Activated T-cell treated with anti-CD3 and anti-CD28 coated beads, Interleukin-2, amount 50 U/mL, for 72 hours (primary cell): Measurements from ENCODE around the gene CTNNA3. TPM values are rescaled to one million over a fixed set of nuclear protein-coding genes. Genes with fewer than 3 reads are reported as not detected.
"Not testable (repeated sequence)": the region's sequence is repeated elsewhere in the genome, so short reads cannot be mapped to it uniquely, and the experiment has no call there.

Experiments used
- ATAC-seq, 2 donors: fragments of 150-1000 bp; cut with Tn5 transposase; replicated peaks in 1 of 2; 2 replicates each; pipeline ENCODE4 v1.10.0; 2021; ENCODE audit warnings: moderate library complexity in 2 of 2, mild to moderate bottlenecking in 1 of 2
- DNase-seq, 2 donors: peaks; one replicate each; pipeline ENCODE4 v3.0.0; 2021 to 2022; ENCODE audit warnings: mixed read lengths in 1 of 2
- H3K27ac Mint-ChIP-seq: one replicate; pipeline ENCODE4 v1.8.0; 2022; ENCODE audit warnings: mild to moderate bottlenecking, moderate library complexity, mixed read lengths
- H3K27me3 Mint-ChIP-seq: one replicate; pipeline ENCODE4 v1.8.0; 2022; ENCODE audit warnings: low read depth, mixed read lengths
- H3K36me3 Mint-ChIP-seq, 2 donors: one replicate each; pipeline ENCODE4 v1.8.0; 2022; ENCODE audit warnings: mixed read lengths in 2 of 2, mild to moderate bottlenecking in 1 of 2; ENCODE audit not compliant: insufficient read depth in 2 of 2
- H3K4me1 Mint-ChIP-seq: one replicate; pipeline ENCODE4 v1.8.0; 2022; ENCODE audit warnings: low read depth, mixed read lengths
- H3K4me3 Mint-ChIP-seq, 2 donors: one replicate each; pipeline ENCODE4 v1.8.0; 2022; ENCODE audit warnings: mild to moderate bottlenecking in 2 of 2, mixed read lengths in 2 of 2, moderate library complexity in 2 of 2
- H3K9me3 Mint-ChIP-seq, 2 donors: one replicate each; pipeline ENCODE4 v1.8.0; 2022; ENCODE audit warnings: mixed read lengths in 2 of 2
- total RNA-seq, 2 donors: library from RNA; stranded (reverse); gene quantifications; one replicate each; pipeline ENCODE4 v1.2.3, GENCODE V29; 2022

CTNNA3 gene
- total RNA-seq, 2 donors from 2014 or later = 0.25 to 0.74 TPM

GRCh38 chr10:67558311-67558710, 137.7 kb downstream of the CTNNA3 start:
- ATAC-seq, DNase-seq, H3K9me3 Mint-ChIP-seq, H3K4me1 Mint-ChIP-seq, H3K4me3 Mint-ChIP-seq, H3K27ac Mint-ChIP-seq, H3K36me3 Mint-ChIP-seq, H3K27me3 Mint-ChIP-seq: not testable (repeated sequence)

- no peak for ATAC-seq
- peaks cover 2 to 8% of the 10 kb centered on the region in 2 donors for H3K9me3 Mint-ChIP-seq
- H3K36me3 Mint-ChIP-seq = peaks cover 0 to 2% of the 10 kb centered on the region in 2 donors
- DNase-seq = no peak
- no peak overlapping the region for H3K27ac Mint-ChIP-seq
- no peaks in the 10 kb centered on the region for H3K4me1 Mint-ChIP-seq
- H3K4me3 Mint-ChIP-seq = no peak overlapping the region
- H3K27me3 Mint-ChIP-seq = no peaks in the 10 kb centered on the region
Observed at GRCh38 chr10:67553254-67553653, 142.7 kb downstream of the CTNNA3 start.

- Mint-ChIP-seq H3K4me1 (no peaks in the 10 kb centered on the region), H3K9me3 (peaks cover 0 to 8% of the 10 kb centered on the region in 2 donors), H3K36me3 (peaks cover 0 to 2% of the 10 kb centered on the region in 2 donors), H3K27ac (no peak overlapping the region), H3K27me3 (no peaks in the 10 kb centered on the region), H3K4me3 (no peak overlapping the region)
- ATAC-seq (no peak), DNase-seq (no peak)
Observed at GRCh38 chr10:67550838-67551402, 145.1 kb downstream of the CTNNA3 start.

- ATAC-seq (no peak), DNase-seq (no peak)
- Mint-ChIP-seq H3K4me1 (no peaks in the 10 kb centered on the region), H3K27me3 (no peaks in the 10 kb centered on the region), H3K27ac (no peak overlapping the region), H3K4me3 (no peak overlapping the region), H3K9me3 (peaks cover 0 to 7% of the 10 kb centered on the region in 2 donors), H3K36me3 (peaks cover 0 to 1% of the 10 kb centered on the region in 2 donors)
Observed at GRCh38 chr10:67550046-67550445, 145.9 kb downstream of the CTNNA3 start.

- H3K4me3 Mint-ChIP-seq = no peak overlapping the region
- H3K4me1 Mint-ChIP-seq = no peaks in the 10 kb centered on the region
- no peak for DNase-seq
- H3K27me3 Mint-ChIP-seq = no peaks in the 10 kb centered on the region
- H3K27ac Mint-ChIP-seq = no peak overlapping the region
- peaks cover 0 to 3% of the 10 kb centered on the region in 2 donors for H3K9me3 Mint-ChIP-seq
- no peak for ATAC-seq
- H3K36me3 Mint-ChIP-seq = no peaks in the 10 kb centered on the region
Observed at GRCh38 chr10:67549390-67549789, 146.6 kb downstream of the CTNNA3 start.

- H3K4me1 Mint-ChIP-seq = no peaks in the 10 kb centered on the region
- no peaks in the 10 kb centered on the region for H3K9me3 Mint-ChIP-seq
- H3K4me3 Mint-ChIP-seq = no peak overlapping the region
- no peaks in the 10 kb centered on the region for H3K36me3 Mint-ChIP-seq
- H3K27me3 Mint-ChIP-seq = peaks cover 7% of the 10 kb centered on the region
- ATAC-seq (no peak), DNase-seq (no peak)
- no peak overlapping the region for H3K27ac Mint-ChIP-seq
Observed at GRCh38 chr10:67541411-67541810, 154.6 kb downstream of the CTNNA3 start.

- ATAC-seq (no peak), DNase-seq (no peak)
- Mint-ChIP-seq H3K27me3 (peaks cover 15% of the 10 kb centered on the region), H3K27ac (no peak overlapping the region), H3K9me3 (no peaks in the 10 kb centered on the region), H3K4me1 (no peaks in the 10 kb centered on the region), H3K4me3 (no peak overlapping the region), H3K36me3 (no peaks in the 10 kb centered on the region)
Observed at GRCh38 chr10:67539312-67539711, 156.7 kb downstream of the CTNNA3 start.

- H3K27ac Mint-ChIP-seq = no peak overlapping the region
- no peaks in the 10 kb centered on the region for H3K9me3 Mint-ChIP-seq
- H3K36me3 Mint-ChIP-seq = no peaks in the 10 kb centered on the region
- no peak overlapping the region for H3K4me3 Mint-ChIP-seq
- peaks cover 9% of the 10 kb centered on the region for H3K27me3 Mint-ChIP-seq
- H3K4me1 Mint-ChIP-seq = no peaks in the 10 kb centered on the region
- DNase-seq = no peak
- no peak for ATAC-seq
Observed at GRCh38 chr10:67537906-67538305, 158.1 kb downstream of the CTNNA3 start.

GRCh38 chr10:67533376-67533775, 162.6 kb downstream of the CTNNA3 start:
- ATAC-seq (no peak), DNase-seq (no peak)
- Mint-ChIP-seq H3K4me3 (no peak overlapping the region), H3K4me1 (no peaks in the 10 kb centered on the region), H3K27ac (no peak overlapping the region), H3K27me3 (peaks cover 20% of the 10 kb centered on the region), H3K9me3 (no peaks in the 10 kb centered on the region), H3K36me3 (no peaks in the 10 kb centered on the region)

- H3K4me1 Mint-ChIP-seq, H3K9me3 Mint-ChIP-seq, H3K36me3 Mint-ChIP-seq, H3K27ac Mint-ChIP-seq, H3K4me3 Mint-ChIP-seq, ATAC-seq, DNase-seq: not testable (repeated sequence)
- H3K27me3 Mint-ChIP-seq = peaks cover 20% of the 10 kb centered on the region
Observed at GRCh38 chr10:67530990-67531389, 165.0 kb downstream of the CTNNA3 start.

GRCh38 chr10:67527351-67527750, 168.6 kb downstream of the CTNNA3 start:
- H3K36me3 Mint-ChIP-seq = no peaks in the 10 kb centered on the region
- ATAC-seq = no peak

GRCh38 chr10:67521546-67521945, 174.4 kb downstream of the CTNNA3 start:
- H3K27me3 Mint-ChIP-seq = no peaks in the 10 kb centered on the region
- no peaks in the 10 kb centered on the region for H3K36me3 Mint-ChIP-seq
- ATAC-seq (no peak), DNase-seq (no peak)
- H3K27ac Mint-ChIP-seq = no peak overlapping the region
- no peak overlapping the region for H3K4me3 Mint-ChIP-seq
- H3K4me1 Mint-ChIP-seq = no peaks in the 10 kb centered on the region
- H3K9me3 Mint-ChIP-seq = no peaks in the 10 kb centered on the region

More at GRCh38 chr10:67527351-67527750, 168.6 kb downstream of the CTNNA3 start:
- Mint-ChIP-seq H3K27ac (no peak overlapping the region), H3K4me3 (no peak overlapping the region), H3K4me1 (no peaks in the 10 kb centered on the region), H3K9me3 (no peaks in the 10 kb centered on the region), H3K27me3 (peaks cover 10% of the 10 kb centered on the region)
- no peak for DNase-seq

- H3K36me3 Mint-ChIP-seq = no peaks in the 10 kb centered on the region
- ATAC-seq = peak; percentile 55 to 74
- no peaks in the 10 kb centered on the region for H3K27me3 Mint-ChIP-seq
- no peak overlapping the region for H3K27ac Mint-ChIP-seq
- H3K4me1 Mint-ChIP-seq = no peaks in the 10 kb centered on the region
- H3K4me3 Mint-ChIP-seq = no peak overlapping the region
- peak; percentile 14 to 36 for DNase-seq
- no peaks in the 10 kb centered on the region for H3K9me3 Mint-ChIP-seq
Observed at GRCh38 chr10:67520924-67521520, 175.0 kb downstream of the CTNNA3 start.

GRCh38 chr10:67519434-67519833, 176.6 kb downstream of the CTNNA3 start:
- Mint-ChIP-seq H3K27ac (no peak overlapping the region), H3K4me3 (no peak overlapping the region), H3K9me3 (no peaks in the 10 kb centered on the region), H3K4me1 (no peaks in the 10 kb centered on the region), H3K27me3 (no peaks in the 10 kb centered on the region), H3K36me3 (no peaks in the 10 kb centered on the region)
- DNase-seq (no peak), ATAC-seq (no peak)
